DMS53 (cell line): ENCODE results near the gene SLCO4A1.
"Not testable (repeated sequence)": the region's sequence is repeated elsewhere in the genome, so short reads cannot be mapped to it uniquely, and the experiment has no call there.

ENCODE experiments used
- DNase-seq: peaks from one replicate; lab custom pipeline; 2025; lab: John Stamatoyannopoulos, UW

The SLCO4A1 gene

GRCh38 chr20:62623488-62624324 is 18.6 kb upstream of the SLCO4A1 start:
- peak; percentile 15 for DNase-seq

DNA sequence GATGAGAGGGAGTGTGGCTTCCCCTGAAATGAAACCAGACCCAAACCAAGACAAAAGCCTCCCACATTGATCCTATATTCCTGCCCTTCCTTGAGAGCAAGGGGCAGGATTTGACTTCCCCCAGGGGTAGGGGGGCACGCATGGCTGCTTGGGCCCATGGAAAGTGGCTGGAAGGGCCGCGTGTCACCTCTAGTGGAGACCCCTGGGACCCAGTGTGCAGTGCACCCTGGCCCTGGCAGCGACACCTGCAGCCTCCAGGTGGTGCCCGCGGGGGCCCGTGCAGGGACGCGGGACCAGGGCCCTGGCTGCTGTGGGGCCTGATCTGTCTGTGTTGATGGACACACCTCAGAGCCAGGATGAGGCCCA is 18.0 kb upstream of the SLCO4A1 start:
- no peak for DNase-seq

DNA sequence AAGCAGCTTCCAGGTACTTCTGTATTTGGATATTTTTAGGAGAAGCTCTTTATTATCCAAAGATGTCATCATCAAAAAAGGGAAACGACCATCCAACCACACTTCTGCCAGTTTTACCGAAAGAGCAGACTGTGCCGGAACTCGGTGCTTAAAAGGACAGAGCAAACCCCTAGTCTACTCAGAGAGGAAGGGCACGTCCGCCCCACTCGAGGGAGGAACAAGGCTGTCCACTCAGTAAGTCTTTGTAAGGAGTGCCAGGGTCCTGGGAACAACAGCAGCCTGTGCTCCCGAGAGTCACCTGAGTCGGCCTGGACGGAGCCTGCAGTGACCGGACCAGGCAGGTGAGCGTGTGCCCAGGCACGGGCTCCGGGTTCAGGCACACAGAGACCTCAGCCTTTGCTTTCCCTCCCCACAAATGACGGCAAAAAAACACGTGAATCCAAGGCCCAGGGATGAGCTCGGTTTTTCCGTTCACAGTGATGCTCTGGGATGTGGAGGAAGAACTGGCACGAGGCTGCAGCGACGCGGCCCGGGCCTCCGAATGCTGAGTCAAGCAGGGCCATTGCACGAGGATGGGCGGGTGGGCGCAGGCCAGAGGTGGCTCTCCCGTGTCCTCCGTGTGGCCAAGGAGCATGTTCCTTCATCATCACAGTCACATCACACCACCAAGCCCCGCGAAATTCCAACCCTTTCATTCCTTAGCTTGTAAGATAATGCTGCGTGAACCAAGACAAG is 17.4 kb upstream of the SLCO4A1 start:
- DNase-seq, result no peak

DNA sequence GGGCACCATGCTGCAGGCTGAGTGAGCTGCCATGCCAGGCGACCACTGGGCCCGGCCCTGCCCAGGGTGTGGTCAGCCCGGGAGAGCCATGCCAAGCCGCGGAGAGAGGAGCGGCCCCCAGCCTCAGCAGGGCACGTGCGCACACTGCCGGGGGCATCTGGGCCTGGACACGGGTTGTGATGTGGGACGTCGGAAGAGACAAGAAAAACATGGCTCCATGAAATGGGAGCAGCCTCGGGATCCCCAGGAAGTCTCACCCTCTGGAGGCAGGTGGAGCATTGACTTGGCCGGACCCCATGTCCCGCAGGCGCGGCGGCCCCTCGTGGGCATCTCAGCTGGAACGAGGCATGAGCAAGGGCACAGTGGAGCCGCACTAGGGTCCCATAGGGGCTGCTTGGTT is 16.8 kb upstream of the SLCO4A1 start:
- no peak for DNase-seq

DNA sequence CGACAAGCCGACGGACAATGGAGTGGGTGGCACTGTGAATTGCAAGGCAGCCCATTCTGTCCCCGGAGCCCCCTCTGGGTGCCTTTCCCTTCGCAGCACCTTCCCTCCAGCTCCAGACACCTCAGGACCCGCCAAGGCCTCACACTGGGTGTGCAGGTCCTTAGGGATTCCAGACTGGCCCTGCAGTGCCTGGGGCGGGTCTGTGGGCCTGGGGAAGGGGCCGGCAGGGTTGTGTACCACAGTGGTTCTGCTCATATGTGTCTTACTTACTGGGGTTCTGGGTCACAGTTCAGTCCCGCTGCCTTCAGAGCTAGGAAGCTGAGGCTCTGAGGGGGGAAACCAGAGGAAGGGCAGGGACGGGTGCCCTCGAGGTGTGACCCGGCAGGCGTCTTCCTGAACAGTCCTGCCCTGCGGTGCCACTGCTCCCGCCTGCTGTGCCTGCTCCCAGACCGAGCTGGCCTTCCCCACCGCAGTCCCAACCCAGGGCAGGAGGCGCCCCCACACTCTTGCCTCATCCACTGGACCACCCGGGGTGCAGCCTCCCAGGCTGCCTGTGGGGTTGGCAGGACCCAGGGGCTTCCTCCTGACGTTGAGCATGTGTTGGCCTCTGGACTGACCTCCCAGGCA is 16.3 kb upstream of the SLCO4A1 start:
- DNase-seq, result no peak

- DNase-seq, result not testable (repeated sequence)
Observed at GRCh38 chr20:62627425-62627824, 14.9 kb upstream of the SLCO4A1 start.

DNA sequence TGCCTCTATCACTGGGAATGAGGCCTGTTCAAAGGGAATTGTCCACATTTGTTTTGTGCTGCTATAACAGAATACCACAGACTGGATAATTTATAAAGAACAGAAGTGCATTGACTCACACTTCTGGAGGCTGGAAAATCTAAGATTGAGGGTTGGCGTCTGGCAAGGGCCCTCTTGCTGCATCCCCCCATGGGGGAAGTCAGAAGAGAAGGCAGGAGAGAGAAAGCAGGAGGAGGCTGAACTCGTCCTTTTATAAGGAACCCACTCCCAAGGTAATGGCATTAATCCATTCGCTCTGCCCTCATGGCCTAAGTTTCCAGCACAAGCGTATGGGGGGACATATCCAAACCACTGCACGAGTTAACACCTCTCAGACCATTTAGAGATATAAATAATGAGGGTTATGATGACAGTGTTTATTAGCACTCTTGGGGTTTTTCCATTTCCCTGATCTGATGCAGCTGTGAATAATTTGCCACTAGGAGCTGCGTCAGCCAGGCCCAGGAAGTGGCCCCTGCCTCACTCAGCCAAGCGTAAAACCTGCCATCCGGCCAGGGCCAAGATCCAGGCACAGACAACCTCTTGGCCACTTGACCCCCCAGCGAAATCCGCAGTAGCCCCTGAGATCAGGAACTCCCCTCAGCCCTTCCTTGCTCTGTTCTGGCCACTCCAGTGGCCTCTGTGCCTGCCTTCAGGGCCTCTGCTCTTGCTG is 14.2 kb upstream of the SLCO4A1 start:
- no peak for DNase-seq

GRCh38 chr20:62628691-62629090 is 13.6 kb upstream of the SLCO4A1 start:
- no peak for DNase-seq

- DNase-seq, result no peak
Observed at GRCh38 chr20:62629864-62630470, 12.3 kb upstream of the SLCO4A1 start.

DNA sequence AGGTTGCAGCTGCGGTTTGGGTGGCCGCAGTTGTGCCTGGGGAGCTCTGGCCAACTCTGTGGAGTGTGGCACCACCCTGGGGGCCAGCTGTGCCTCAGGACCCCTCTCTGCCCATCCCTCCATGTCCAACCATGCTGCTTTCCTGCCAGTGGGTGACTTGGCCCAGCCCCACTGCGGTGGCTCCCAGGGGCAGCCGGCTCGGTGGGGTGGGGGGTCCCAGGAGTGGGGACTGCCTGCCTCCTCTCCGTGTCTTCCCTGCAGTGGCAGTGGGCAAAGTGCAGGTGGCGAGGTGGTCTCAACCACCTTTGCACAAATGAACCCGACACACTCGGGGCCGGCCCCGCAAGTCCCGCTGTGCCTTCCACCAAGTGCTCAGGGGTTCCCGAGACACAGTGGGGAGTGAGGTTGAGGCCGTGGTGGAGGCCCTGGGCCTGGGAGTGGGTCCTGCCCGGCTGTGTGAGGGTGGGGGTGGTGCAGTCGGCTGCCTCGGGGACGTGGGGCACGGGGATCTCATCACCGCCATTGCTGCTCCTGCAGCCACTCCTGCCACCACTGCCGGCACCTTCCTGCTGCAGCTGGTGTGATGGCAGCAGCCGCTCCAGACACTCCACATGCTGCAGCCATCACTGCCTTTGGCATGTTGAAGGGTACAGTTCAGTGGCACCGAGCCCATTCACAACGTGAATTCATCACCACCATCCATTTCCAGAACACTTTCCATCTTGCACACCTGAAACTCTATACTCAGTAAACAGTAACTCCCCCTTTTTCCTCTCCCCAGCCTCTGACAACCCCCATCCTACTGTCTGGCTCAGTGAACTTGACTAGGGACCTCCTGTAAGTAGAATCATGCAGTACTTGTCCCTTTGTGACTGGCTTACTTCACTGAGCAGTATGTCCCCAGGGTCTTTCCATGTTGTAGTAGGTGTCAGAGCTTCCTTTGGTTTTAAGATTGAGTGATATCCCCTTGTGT is 10.7 kb upstream of the SLCO4A1 start:
- DNase-seq, result no peak

GRCh38 chr20:62632575-62633090 is 9.7 kb upstream of the SLCO4A1 start:
- DNase-seq, result no peak

- no peak for DNase-seq
Observed at GRCh38 chr20:62633598-62634329, 8.5 kb upstream of the SLCO4A1 start.

DNA sequence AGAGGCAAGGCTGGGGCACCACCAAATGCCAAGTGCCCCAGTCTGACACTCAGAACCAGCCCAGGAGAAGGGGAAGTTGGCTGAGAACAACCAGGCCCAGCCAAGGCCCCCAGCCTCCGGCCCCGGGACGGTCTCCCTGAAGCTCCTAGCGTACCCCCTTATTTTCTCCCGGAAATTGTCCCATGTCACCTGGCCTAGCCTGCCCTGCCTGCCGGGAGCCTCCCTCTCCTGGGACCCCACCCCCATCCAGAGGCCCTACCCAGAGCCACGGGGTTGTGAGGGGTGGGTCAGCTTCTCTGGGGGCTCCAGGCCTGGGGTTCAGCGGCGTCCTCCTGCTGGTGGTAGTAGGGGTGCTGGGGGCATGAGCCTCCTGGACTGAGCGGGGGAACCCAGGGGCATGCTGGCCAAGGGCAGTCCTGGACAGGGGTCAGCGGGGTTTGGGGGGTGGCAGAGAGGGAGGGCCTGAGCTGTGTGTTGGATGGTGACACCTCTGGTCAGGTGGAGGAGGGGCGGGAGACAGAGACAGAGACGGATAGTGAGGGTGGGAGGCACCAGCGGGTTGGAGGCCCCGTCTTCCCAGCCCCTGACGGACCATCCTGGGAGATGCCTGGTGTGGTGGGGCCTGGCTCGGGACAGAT is 7.9 kb upstream of the SLCO4A1 start:
- DNase-seq, result no peak

- DNase-seq, result no peak
Observed at GRCh38 chr20:62635232-62635631, 7.1 kb upstream of the SLCO4A1 start.

GRCh38 chr20:62635852-62636251 is 6.5 kb upstream of the SLCO4A1 start:
- no peak for DNase-seq

- no peak for DNase-seq
Observed at GRCh38 chr20:62636446-62636845, 5.9 kb upstream of the SLCO4A1 start.

- DNase-seq, result no peak
Observed at GRCh38 chr20:62637110-62637509, 5.2 kb upstream of the SLCO4A1 start.

GRCh38 chr20:62637521-62638054 is 4.7 kb upstream of the SLCO4A1 start:
- DNase-seq, result no peak

GRCh38 chr20:62638055-62638570 is 4.2 kb upstream of the SLCO4A1 start:
- no peak for DNase-seq
